HUES64 (cell line): ENCODE measurements around the gene ADCY2.

Experiments
- H3K27ac ChIP-seq: 2 replicates; pipeline ENCODE4 v1.7.0; 2013; ENCODE audit warnings: low read depth, low read length, inconsistent platforms
- H3K27me3 ChIP-seq: 2 replicates; pipeline ENCODE4 v1.6.1; 2013; ENCODE audit warnings: mild to moderate bottlenecking, low read length; ENCODE audit not compliant: insufficient read depth
- H3K36me3 ChIP-seq: 2 replicates; pipeline ENCODE4 v1.6.1; 2013; ENCODE audit warnings: mild to moderate bottlenecking, low read length; ENCODE audit not compliant: insufficient read depth
- H3K4me1 ChIP-seq: 2 replicates; pipeline ENCODE4 v1.6.1; 2013; ENCODE audit warnings: mild to moderate bottlenecking, low read length, moderate library complexity; ENCODE audit not compliant: insufficient read depth
- H3K4me3 ChIP-seq: 2 replicates; pipeline ENCODE4 v1.5.1; 2013; ENCODE audit warnings: mild to moderate bottlenecking, low read length, moderate library complexity
- H3K9ac ChIP-seq: 2 replicates; pipeline ENCODE4 v1.6.1; 2013; ENCODE audit warnings: mild to moderate bottlenecking, low read depth, low read length
- H3K9me3 ChIP-seq: 2 replicates; pipeline ENCODE4 v1.6.1; 2013; ENCODE audit warnings: low read depth, low read length; ENCODE audit not compliant: insufficient read depth
- WGBS: fragments of 150-250, 120-280 bp; methylation state at CpG from one replicate; pipeline ENCODE4 v1.1.7; 2013; ENCODE audit warnings: missing lambda C conversion rate; 5-methylcytosine and 5-hydroxymethylcytosine counted together

ADCY2 gene

DNA sequence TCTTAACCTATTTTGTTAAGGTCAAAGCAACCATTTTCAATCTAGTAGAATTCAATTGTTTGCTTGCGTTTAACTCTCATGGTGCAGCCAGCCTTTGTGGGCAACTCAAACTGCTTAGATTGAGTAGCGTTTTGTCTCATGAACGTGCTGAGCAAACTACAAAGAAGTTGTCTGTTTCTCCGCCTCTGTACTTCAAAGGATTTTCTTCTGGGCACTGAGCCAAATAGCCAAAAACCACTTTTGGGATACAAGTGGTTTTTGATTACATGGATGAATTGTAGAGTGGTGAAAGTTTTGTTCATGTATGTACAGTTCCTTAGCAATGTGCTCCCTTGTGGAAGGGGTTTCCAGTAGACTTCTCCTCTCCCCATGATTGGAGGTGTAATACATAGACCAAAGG, 332.1 kb downstream of the ADCY2 start:
- Histone ChIP-seq H3K27ac (no peak overlapping the region), H3K27me3 (no peaks in the 10 kb centered on the region), H3K4me3 (no peak overlapping the region), H3K9ac (no peak overlapping the region), H3K36me3 (peaks cover 27% of the 10 kb centered on the region; the same call in 1 of the 2 replicates), H3K4me1 (no peaks in the 10 kb centered on the region), H3K9me3 (no peaks in the 10 kb centered on the region)
- WGBS = 94% methylated on average over 4 of the region's 4 CpGs

DNA sequence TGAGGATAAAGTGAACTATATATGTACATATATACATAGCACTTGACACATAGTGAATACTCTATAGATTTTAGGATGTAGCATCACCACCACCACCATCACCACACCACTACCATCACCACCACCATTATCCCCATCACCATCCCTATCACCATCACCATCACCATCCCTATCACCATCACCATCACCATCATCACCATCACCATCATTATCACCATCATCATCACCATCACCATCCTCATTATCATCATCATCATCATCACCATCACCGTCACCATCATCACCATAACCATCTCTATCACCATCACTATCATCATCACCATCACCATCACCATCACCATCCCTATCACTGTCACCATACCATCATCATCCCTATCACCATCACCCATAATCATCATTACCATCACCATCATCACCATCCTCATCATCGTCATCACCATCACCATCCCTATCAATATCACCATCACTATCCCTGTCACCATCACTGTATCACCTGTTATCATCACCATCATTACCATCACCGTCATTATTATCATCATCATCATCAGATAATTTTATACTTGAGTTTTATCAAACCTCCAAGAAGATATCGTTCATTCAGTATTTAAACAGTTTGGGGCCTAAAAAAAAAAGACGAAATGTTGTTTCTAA, 345.6 kb downstream of the ADCY2 start:
- no peak overlapping the region for H3K27ac ChIP-seq
- H3K27me3 ChIP-seq = no peaks in the 10 kb centered on the region
- H3K36me3 ChIP-seq = peaks cover 13% of the 10 kb centered on the region; the same call in 1 of the 2 replicates
- H3K9ac ChIP-seq = no peak overlapping the region
- H3K4me1 ChIP-seq = no peaks in the 10 kb centered on the region
- no peaks in the 10 kb centered on the region for H3K9me3 ChIP-seq
- H3K4me3 ChIP-seq = no peak overlapping the region
- 99% methylated on average over 5 of the region's 5 CpGs for WGBS

DNA sequence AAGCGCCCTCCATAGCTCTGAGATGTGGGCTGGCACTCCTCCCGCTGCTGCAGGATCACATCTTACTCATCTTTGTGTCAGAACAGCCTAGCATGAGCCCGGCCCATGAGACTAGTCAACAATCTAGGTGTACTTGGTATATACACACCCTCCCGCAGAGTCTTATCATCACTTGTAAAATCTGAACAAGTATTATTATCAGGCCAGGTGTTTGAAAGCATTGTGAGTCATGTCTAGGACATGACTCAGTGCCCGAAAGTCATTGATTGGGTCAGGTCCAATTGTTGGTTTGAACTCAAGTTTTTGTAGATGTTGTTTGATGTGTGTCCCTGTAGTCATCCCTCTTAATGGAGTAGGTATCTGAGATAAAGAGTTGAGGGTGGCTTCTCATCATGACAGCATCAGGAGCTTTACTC, 346.3 kb downstream of the ADCY2 start:
- peaks cover 15% of the 10 kb centered on the region; the same call in 1 of the 2 replicates for H3K36me3 ChIP-seq
- H3K27me3 ChIP-seq = no peaks in the 10 kb centered on the region
- H3K27ac ChIP-seq = no peak overlapping the region
- no peak overlapping the region for H3K4me3 ChIP-seq
- no peaks in the 10 kb centered on the region for H3K9me3 ChIP-seq
- H3K4me1 ChIP-seq = no peaks in the 10 kb centered on the region
- H3K9ac ChIP-seq = no peak overlapping the region
- WGBS = 92% methylated on average over 5 of the region's 5 CpGs

DNA sequence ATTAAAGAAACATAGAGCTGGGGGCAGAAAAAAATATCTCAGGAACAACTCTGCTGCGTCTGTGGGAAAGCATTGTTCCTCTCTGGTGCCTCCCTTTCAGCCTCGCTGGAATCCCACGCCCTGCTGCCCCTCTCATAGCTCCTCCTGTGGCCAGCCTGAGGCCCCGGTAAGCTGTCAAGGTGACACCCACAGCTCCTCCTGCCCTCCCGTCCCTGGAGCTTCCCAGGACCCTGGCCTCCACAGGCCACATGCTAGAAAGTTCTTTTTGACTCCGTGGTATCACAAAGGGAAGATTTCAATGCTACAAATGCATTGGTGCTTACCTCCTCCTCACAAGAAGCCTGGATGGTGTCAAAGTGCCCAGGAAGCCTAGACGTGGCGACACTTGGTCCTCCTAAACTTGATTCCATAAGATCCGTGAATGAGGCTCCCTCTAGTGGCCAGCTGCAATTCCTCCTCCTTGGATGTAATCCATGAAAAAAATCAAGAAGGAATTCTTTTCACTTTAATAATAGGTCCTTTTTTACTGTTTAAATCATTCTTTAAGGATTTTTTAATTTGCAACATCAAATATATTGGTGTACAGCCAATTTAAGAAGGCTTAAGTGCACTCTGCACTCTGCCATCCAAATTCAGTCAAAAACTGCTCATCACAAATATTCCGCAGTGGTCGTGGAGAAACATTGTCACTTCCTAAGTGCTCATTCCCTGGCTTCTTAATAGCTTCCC, 350.1 kb downstream of the ADCY2 start:
- Histone ChIP-seq H3K4me3 (no peak overlapping the region), H3K36me3 (peaks cover 26% of the 10 kb centered on the region; the same call in 1 of the 2 replicates), H3K27ac (no peak overlapping the region), H3K27me3 (no peaks in the 10 kb centered on the region), H3K9me3 (no peaks in the 10 kb centered on the region), H3K9ac (no peak overlapping the region), H3K4me1 (no peaks in the 10 kb centered on the region)
- WGBS = 46% methylated on average over 11 of the region's 11 CpGs

DNA sequence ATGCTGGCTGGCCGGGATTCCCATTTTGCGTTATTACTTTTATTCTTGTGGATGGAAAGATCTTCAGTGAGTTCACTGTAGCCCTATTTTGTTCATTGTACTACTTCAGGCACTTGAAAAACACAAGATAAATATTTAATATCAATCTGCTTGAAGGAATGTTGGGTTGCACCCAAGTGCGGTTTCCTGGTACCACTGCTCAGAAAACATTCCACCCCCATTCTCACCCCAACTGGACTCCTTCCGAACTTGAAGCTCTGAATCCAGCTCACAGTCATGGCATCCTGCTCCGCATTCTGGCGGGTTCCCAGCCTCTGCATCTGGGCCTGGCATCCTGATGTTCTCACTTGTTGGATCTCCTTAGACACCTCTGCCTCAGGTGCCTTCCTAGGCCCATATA, 351.8 kb downstream of the ADCY2 start:
- Histone ChIP-seq H3K27me3 (no peaks in the 10 kb centered on the region), H3K9me3 (no peaks in the 10 kb centered on the region), H3K4me3 (no peak overlapping the region), H3K9ac (no peak overlapping the region), H3K36me3 (peaks cover 21% of the 10 kb centered on the region; the same call in 1 of the 2 replicates), H3K4me1 (no peaks in the 10 kb centered on the region), H3K27ac (no peak overlapping the region)
- WGBS = 70% methylated on average over 4 of the region's 6 CpGs

DNA sequence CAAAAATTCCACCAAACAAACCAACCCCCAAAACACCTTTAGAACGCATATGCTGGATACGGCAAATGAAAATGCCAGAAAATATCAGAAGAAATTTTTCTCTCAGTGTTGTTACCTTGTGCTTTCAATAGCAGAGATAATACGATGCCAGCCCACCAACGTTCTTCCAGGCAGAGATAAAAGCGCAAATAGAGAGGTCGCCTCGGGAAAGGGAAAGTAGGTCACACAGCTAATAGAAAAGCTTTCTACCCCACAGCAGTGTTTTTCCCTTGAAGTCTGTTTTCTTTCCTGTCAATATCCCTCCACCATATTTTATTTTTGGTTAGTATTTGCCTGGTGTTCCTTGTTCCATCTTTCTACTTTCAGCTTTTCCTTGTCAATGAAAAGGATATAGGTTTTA, 353.7 kb downstream of the ADCY2 start:
- Histone ChIP-seq H3K9me3 (no peaks in the 10 kb centered on the region), H3K27ac (no peak overlapping the region), H3K27me3 (no peaks in the 10 kb centered on the region), H3K4me3 (no peak overlapping the region), H3K36me3 (peaks cover 18% of the 10 kb centered on the region; the same call in 1 of the 2 replicates), H3K4me1 (no peaks in the 10 kb centered on the region), H3K9ac (no peak overlapping the region)
- WGBS = 95% methylated on average over 7 of the region's 7 CpGs

DNA sequence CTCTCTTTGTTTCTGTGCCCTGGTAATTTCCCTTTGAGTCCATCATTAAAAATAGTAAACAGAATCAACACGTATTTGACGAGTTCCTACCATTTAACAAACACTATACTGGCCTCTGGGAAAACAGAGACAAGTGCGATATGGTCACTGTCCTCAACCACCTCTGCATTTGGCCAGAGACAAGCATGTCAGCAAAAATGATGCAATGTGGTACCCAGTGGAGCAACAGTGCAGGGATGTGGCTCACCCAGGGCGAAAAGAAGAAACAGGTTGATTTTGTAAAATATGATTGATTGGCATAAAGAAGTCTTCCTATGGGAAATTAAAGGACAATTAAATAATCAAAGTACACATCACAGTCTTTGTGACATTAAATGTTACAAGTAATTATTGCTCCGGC, 355.9 kb downstream of the ADCY2 start:
- Histone ChIP-seq H3K36me3 (peaks cover 22% of the 10 kb centered on the region; the same call in 1 of the 2 replicates), H3K4me3 (no peak overlapping the region), H3K27me3 (no peaks in the 10 kb centered on the region), H3K9me3 (no peaks in the 10 kb centered on the region), H3K9ac (no peak overlapping the region), H3K4me1 (no peaks in the 10 kb centered on the region), H3K27ac (no peak overlapping the region)
- 74% methylated on average over 5 of the region's 5 CpGs for WGBS

DNA sequence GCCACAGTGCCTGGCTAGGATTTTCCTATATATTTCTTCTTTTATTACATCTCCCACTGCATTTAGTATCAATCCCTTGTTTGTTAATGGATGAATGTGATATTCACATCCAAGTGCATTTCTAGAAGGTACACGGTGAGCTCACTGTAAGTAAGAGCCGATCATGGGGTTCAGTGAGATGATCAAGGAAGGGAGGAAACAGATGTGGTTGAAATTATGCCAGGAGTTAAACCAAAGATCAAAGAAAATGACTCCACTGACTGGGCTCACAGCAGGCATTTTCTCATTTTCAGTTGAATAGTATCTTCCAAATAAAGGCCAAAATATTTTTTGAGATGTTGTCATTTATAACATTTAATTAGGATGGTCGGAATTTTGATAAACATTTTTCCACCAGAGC, 357.2 kb downstream of the ADCY2 start:
- H3K27me3 ChIP-seq = no peaks in the 10 kb centered on the region
- H3K9me3 ChIP-seq = no peaks in the 10 kb centered on the region
- H3K4me3 ChIP-seq = no peak overlapping the region
- WGBS = 96% methylated on average over 3 of the region's 3 CpGs
- H3K9ac ChIP-seq = no peak overlapping the region
- H3K4me1 ChIP-seq = no peaks in the 10 kb centered on the region
- no peak overlapping the region for H3K27ac ChIP-seq
- peaks cover 23% of the 10 kb centered on the region; the same call in 1 of the 2 replicates for H3K36me3 ChIP-seq

DNA sequence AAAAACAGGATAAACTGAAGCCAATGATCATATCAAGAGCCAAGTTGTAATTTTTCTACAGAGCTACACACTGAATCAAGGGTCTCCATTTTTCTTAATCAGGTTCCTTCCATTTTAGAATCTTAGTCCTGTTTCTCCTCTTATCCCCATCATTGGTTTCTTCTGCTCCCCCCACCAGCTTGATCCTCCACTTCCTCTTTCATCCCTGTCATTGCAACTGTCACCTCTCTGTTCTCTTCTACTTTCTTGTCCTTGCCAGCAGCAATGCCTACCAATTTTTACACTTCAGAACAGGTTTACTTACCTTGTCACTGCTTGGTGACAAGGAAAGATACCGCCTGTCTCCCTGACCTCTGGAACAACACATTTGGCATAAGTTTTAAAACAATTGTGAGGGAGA, 357.7 kb downstream of the ADCY2 start:
- H3K9me3 ChIP-seq = no peaks in the 10 kb centered on the region
- no peak overlapping the region for H3K9ac ChIP-seq
- H3K4me3 ChIP-seq = no peak overlapping the region
- H3K27ac ChIP-seq = no peak overlapping the region
- H3K27me3 ChIP-seq = no peaks in the 10 kb centered on the region
- 100% methylated on average over 1 of the region's 1 CpG for WGBS
- peaks cover 24% of the 10 kb centered on the region; the same call in 1 of the 2 replicates for H3K36me3 ChIP-seq
- H3K4me1 ChIP-seq = no peaks in the 10 kb centered on the region

DNA sequence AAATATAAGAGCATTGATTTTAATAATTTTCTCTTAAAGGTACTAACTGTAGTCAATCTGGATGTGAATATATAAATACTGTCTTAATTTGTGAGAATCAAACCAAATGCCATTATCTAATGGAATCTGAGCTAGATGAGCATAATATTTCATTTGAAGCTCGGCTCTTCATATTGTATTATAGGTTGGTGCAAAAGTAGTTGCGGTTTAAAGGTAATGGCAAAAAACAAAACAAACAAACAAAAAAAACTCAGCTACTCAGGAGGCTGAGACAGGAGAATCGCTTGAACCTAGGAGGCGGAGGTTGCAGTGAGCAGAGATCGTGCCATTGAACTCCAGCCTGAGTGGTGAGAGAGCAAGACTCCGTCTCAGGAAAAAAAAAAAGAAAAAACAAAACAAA, 358.6 kb downstream of the ADCY2 start:
- H3K9me3 ChIP-seq = no peaks in the 10 kb centered on the region
- H3K9ac ChIP-seq = no peak overlapping the region
- 94% methylated on average over 3 of the region's 6 CpGs for WGBS
- no peaks in the 10 kb centered on the region for H3K4me1 ChIP-seq
- H3K4me3 ChIP-seq = no peak overlapping the region
- H3K36me3 ChIP-seq = peaks cover 24% of the 10 kb centered on the region; the same call in 1 of the 2 replicates
- no peaks in the 10 kb centered on the region for H3K27me3 ChIP-seq
- H3K27ac ChIP-seq = no peak overlapping the region

DNA sequence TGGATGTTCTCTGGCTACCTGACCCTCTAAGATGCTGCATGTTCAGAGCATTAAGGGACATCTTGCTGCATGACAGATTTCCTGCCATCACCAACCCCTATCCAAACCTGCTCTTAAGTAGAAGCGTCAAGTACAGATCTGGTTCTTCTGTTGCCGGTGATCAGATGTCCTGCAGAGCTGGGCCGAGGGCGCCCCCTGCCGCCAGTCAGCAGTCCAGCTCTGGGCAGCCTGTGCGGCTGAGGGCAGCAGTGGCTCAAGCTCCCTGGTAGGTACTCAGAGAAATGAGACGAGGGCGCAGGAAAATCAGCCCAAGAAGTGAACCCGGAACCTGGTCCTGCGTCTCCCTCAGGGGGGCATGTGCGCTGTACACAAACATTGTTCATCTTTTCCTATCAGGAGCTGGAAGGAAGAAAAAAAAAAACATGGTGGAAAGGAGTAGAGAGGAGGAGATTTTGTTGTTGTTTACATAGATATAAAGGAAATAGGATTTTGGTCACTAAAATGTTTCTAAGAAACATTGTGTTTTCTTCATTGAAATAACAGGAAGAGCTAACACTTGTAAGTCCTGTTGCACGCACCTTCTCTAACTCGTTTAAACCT, 359.2 kb downstream of the ADCY2 start:
- peaks cover 24% of the 10 kb centered on the region; the same call in 1 of the 2 replicates for H3K36me3 ChIP-seq
- no peaks in the 10 kb centered on the region for H3K27me3 ChIP-seq
- H3K9me3 ChIP-seq = no peaks in the 10 kb centered on the region
- H3K4me1 ChIP-seq = no peaks in the 10 kb centered on the region
- H3K9ac ChIP-seq = no peak overlapping the region
- no peak overlapping the region for H3K4me3 ChIP-seq
- WGBS = 61% methylated on average over 13 of the region's 13 CpGs
- no peak overlapping the region for H3K27ac ChIP-seq
